GM12874 (cell line): ENCODE measurements around the gene GSC2.

Source experiments
- CTCF ChIP-seq: IDR thresholded peaks from 2 replicates; pipeline ENCODE4 v1.5.1; 2011; ENCODE audit warnings: low read depth, mild to moderate bottlenecking, control low read depth, low read length, moderate library complexity; ENCODE audit not compliant: insufficient read depth

The GSC2 gene

GRCh38 chr22:19152942-19153883 lies 3.1 kb upstream of the GSC2 start:
- TF ChIP-seq CTCF: no peak

- no peak for TF ChIP-seq CTCF
Observed at GRCh38 chr22:19151329-19152191, 1.5 kb upstream of the GSC2 start.

GRCh38 chr22:19150482-19151328 lies 613 bp upstream of the GSC2 start:
- no peak for TF ChIP-seq CTCF

- TF ChIP-seq CTCF: no peak
Observed at GRCh38 chr22:19149047-19149883, 827 bp downstream of the GSC2 start.

GRCh38 chr22:19148417-19149046 lies 1.6 kb downstream of the GSC2 start:
- no peak for TF ChIP-seq CTCF

GRCh38 chr22:19147195-19147780 lies 2.8 kb downstream of the GSC2 start:
- no peak for TF ChIP-seq CTCF
